GM12801 (cell line): ENCODE results near the gene NAA80.

Source experiments
- TF ChIP-seq, protein P1 (sequence below): IDR thresholded peaks from one replicate; pipeline ENCODE4 v1.5.1; 2011; ENCODE audit warnings: control low read depth; ENCODE audit not compliant: insufficient read length; ENCODE audit errors: extremely low read depth

NAA80 gene

DNA sequence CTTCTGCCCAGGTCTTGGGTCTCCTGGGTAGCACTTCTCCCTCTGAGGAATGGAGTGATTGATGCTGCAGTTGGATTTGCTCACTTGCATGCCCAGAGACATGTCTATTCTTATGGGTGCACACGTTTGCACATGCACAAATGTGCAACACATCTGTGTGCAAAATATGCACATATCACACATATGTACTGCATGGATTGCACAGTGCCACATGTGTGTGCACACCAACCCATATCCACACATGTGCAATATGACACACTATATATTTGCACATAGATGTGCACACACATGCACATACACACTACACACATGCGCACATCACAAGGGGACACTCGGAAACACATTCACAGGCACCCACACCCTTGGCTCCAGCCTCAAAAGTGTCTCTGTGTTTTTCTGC, 30.9 kb downstream of the NAA80 start:
- TF ChIP-seq, protein P1, sequence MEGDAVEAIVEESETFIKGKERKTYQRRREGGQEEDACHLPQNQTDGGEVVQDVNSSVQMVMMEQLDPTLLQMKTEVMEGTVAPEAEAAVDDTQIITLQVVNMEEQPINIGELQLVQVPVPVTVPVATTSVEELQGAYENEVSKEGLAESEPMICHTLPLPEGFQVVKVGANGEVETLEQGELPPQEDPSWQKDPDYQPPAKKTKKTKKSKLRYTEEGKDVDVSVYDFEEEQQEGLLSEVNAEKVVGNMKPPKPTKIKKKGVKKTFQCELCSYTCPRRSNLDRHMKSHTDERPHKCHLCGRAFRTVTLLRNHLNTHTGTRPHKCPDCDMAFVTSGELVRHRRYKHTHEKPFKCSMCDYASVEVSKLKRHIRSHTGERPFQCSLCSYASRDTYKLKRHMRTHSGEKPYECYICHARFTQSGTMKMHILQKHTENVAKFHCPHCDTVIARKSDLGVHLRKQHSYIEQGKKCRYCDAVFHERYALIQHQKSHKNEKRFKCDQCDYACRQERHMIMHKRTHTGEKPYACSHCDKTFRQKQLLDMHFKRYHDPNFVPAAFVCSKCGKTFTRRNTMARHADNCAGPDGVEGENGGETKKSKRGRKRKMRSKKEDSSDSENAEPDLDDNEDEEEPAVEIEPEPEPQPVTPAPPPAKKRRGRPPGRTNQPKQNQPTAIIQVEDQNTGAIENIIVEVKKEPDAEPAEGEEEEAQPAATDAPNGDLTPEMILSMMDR: no peak

DNA sequence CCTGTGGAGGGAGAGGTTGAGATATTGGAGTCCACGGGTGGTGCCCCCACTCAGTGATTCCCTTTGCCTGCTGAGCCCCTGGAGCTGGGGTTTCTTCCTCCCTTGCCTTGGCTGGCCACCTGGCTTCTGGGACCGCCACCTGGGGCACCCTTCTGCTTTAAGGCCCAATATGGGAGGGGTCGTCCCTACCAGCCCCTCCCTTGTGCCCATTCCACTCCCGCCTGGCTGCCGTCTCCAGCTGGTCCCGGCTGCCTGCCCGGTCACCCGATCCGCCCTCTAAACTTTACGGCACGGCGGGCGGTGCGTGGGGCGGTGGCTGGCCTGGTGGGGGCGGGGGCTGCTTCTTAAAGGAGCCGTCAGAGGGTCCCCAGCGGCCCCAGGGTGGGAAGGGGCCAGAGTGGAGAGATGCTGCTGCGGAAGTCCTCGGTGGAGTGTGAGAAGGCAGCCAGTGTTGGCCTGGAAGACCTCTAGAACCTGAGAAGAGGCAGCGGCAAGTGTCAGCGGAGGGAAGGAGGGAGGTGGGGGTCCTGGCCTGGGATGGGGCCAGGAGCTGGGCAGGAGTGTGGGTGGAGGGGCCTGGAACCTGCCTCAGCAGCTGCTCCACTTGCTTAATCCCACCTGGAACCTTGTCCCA, 31.8 kb downstream of the NAA80 start:
- TF ChIP-seq, protein P1: no peak

DNA sequence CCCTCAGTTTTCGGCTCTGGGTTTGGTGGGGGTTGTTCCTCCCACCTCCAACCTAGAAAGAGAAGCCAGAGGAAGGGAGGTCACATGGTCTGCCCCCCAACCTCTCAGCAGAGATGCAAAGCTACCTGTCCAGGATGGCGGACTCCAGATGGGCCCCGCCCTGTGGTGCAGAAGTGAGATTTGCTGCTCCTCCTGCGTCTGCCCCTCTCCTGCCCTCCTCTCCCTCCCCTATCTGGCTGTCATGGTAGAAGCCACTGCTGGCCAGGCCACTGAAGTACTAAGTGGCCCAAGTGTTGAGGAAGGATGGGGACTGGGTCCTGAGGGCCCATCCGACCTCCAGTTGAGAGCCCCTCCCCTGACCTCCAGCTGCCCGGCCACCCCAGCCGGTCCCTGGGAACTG, 32.4 kb downstream of the NAA80 start:
- TF ChIP-seq, protein P1: no peak

DNA sequence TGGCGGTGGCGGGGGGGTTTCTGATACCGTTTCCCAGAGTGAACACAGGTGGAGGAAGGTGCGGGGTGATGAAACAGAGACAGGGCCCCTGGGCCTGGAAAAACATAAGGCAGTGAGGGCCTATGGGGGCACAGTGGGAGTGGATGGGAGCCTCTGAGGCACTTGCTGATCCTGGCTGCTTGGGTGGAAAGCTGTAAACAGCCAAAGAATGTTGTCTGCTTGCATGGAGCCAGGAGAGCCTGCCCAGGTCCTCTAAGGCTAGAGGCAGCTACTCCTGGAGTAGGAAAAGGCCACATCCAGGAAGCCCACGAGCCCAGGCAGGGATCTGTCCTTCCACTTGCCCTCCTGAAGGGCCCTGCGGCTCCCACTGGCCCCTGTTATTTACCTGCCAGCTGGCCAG, 33.2 kb downstream of the NAA80 start:
- TF ChIP-seq, protein P1: no peak

DNA sequence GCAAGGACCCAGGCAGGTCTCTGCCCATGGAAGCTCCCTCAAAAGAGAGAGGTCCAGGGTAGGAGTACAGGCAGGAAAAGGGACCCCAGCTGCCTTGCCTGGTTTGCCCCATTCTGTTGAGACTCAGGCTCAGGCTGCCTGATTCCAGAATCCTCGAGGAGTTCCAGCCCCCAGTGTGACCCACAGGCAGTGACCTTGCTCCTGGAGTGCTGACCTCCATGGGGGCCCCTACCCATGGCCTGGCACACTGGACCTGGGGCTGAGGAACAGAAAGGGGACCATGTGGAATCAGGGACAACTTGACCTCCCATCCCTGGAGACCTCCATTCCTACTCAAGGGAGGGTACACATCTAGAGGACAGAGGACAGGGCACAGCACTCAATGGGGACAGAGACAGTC, 33.6 kb downstream of the NAA80 start:
- TF ChIP-seq, protein P1: no peak

DNA sequence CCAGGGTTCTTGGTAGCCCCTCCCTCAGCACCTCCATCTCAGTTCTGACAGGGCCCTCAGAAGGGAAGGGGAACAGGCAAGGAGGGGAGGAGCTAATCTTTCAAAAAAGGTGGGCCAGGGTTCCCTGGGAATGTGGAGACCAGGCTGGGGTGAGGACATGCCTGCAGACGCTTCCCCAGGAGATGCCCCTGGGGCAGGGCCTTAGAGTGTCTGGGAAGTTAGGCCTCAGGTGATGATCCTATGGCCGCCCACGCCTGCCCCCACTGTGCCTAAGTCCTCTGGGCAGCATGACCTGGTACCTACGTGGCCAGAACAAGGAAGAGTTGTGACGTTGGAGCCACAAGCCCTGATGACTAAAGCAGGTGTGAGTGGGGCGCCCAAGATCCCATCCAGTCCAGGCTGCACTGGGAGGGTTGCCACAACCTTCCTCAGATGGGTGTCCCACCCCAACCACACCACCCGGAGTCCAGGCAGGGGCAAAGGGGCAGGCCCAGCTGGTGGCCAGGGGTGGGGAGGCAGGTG, 34.2 kb downstream of the NAA80 start:
- TF ChIP-seq, protein P1: no peak

DNA sequence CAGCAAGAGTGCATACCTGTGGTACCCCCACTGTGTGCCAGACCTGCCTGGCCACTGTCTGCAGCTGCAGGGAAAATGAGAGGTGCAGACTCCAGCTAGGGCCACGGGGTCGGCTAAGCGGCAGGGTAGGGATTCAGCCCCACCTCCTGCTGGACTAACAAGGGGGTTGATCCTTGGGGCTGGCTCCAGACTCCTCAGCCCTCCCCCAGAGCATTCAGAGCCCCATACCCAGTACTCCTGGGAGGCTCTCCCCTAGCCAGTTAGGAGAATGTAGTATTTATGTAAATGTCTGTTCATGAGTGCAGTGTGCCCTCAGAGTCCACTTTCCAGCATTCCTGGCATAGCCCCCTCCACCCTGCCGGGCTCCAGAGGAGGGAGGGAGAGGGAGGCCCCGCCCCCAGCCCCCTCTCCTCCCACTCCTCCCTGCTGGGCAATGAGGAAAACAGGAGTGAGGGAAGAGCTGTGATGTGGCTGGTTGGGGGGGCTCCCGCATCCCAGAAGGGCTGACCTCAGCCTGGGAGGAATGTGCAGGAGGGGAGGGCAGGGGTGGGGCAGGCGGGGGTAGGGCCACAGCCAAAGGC, 34.7 kb downstream of the NAA80 start:
- TF ChIP-seq, protein P1: no peak
